GM23338 (cell line): ENCODE results near the gene ANKRD11. TPM values are rescaled to one million over a fixed set of nuclear protein-coding genes. Genes with fewer than 3 reads are reported as not detected.

Experiments
- ATAC-seq: fragments of 200-7000 bp; cut with Tn5 transposase; 3 replicates; pipeline ENCODE4 v1.9.1; 2020
- DNase-seq: peaks from one replicate; pipeline ENCODE4 v3.0.0-alpha.2; 2015; ENCODE audit warnings: low spot score
- H2AFZ ChIP-seq: fragments of 200-600 bp; sonication (generic); 2 replicates; pipeline ENCODE4 v1.8.0; 2016; ENCODE audit warnings: antibody characterized with exemption, mild to moderate bottlenecking, moderate library complexity
- H3F3A ChIP-seq: fragments of 200-600 bp; sonication (generic); replicated peaks from 2 replicates; pipeline ENCODE4 v1.8.0; 2017; ENCODE audit warnings: antibody characterized with exemption, mixed run types, low read depth
- H3K27ac ChIP-seq: fragments of 200-600 bp; sonication (generic); 2 replicates; pipeline ENCODE4 v1.6.1; 2016; ENCODE audit warnings: low read depth
- H3K27me3 ChIP-seq: fragments of 200-600 bp; sonication (generic); 2 replicates; pipeline ENCODE4 v1.8.0; 2016; ENCODE audit warnings: mild to moderate bottlenecking, mixed run types, moderate library complexity; ENCODE audit not compliant: insufficient read depth
- H3K36me3 ChIP-seq: fragments of 200-600 bp; sonication (generic); 2 replicates; pipeline ENCODE4 v1.8.0; 2016; ENCODE audit warnings: mild to moderate bottlenecking; ENCODE audit not compliant: insufficient read depth
- H3K4me1 ChIP-seq: fragments of 200-600 bp; sonication (generic); 2 replicates; pipeline ENCODE4 v1.8.0; 2016; ENCODE audit warnings: mild to moderate bottlenecking, moderate library complexity; ENCODE audit not compliant: insufficient read depth
- H3K4me2 ChIP-seq: fragments of 200-600 bp; sonication (generic); 2 replicates; pipeline ENCODE4 v1.7.1; 2017; ENCODE audit warnings: mixed run types
- H3K4me3 ChIP-seq: fragments of 200-600 bp; sonication (generic); 2 replicates; pipeline ENCODE4 v1.6.1; 2016; ENCODE audit warnings: mixed run types
- H3K79me2 ChIP-seq: fragments of 200-600 bp; sonication (generic); replicated peaks from 2 replicates; pipeline ENCODE4 v1.8.0; 2017; ENCODE audit warnings: mild to moderate bottlenecking; ENCODE audit not compliant: insufficient read depth
- H3K9me2 ChIP-seq: fragments of 200-600 bp; sonication (generic); 2 replicates; pipeline ENCODE4 v1.8.0; 2017; ENCODE audit not compliant: insufficient read depth
- H4K20me1 ChIP-seq: fragments of 200-600 bp; sonication (generic); replicated peaks from 2 replicates; pipeline ENCODE4 v1.8.0; 2017; ENCODE audit warnings: mild to moderate bottlenecking; ENCODE audit not compliant: insufficient read depth
- H3K27ac Mint-ChIP-seq: 2 replicates; pipeline ENCODE4 v1.8.0; 2020; ENCODE audit warnings: inconsistent platforms, mild to moderate bottlenecking, moderate library complexity, mixed read lengths
- H3K27me3 Mint-ChIP-seq: 3 replicates; pipeline ENCODE4 v1.8.0; 2022; ENCODE audit warnings: low read depth, mild to moderate bottlenecking, moderate library complexity, mixed read lengths, inconsistent platforms; ENCODE audit not compliant: insufficient read depth, poor library complexity
- H3K36me3 Mint-ChIP-seq: 3 replicates; pipeline ENCODE4 v1.8.0; 2021; ENCODE audit warnings: low read depth, mild to moderate bottlenecking, inconsistent platforms, moderate library complexity, mixed read lengths
- H3K4me1 Mint-ChIP-seq: 3 replicates; pipeline ENCODE4 v1.8.0; 2020; ENCODE audit warnings: mild to moderate bottlenecking, inconsistent platforms, mixed read lengths
- H3K4me3 Mint-ChIP-seq: 3 replicates; pipeline ENCODE4 v1.8.0; 2021; ENCODE audit warnings: moderate library complexity, mild to moderate bottlenecking, inconsistent platforms, mixed read lengths
- H3K9me3 Mint-ChIP-seq: 3 replicates; pipeline ENCODE4 v1.8.0; 2020; ENCODE audit warnings: moderate library complexity, mild to moderate bottlenecking, inconsistent platforms, mixed read lengths
- CREB1 ChIP-seq: fragments of 250-450 bp; sonication (Bioruptor Pico); IDR thresholded peaks from 2 replicates; pipeline ENCODE4 v1.5.0; 2020; ENCODE audit warnings: low read depth, mild to moderate bottlenecking, moderate library complexity
- CTCF ChIP-seq, 2 experiments: fragments of 200-600 bp in 1 of 2; sonication (generic) in 1 of 2; conservative IDR thresholded peaks; 2 replicates each; pipeline versions ENCODE4 v1.5.1 to v1.6.1; 2016 to 2017; ENCODE audit warnings: antibody characterized with exemption in 2 of 2, low read depth in 2 of 2, mild to moderate bottlenecking in 2 of 2, moderate library complexity in 1 of 2
- EZH2 ChIP-seq: fragments of 200-600 bp; sonication (generic); IDR thresholded peaks from one replicate; pipeline ENCODE4 v1.8.0; 2017; ENCODE audit warnings: antibody characterized with exemption, mild to moderate bottlenecking, low read depth; ENCODE audit not compliant: unreplicated experiment
- EZH2phosphoT487 ChIP-seq: fragments of 200-600 bp; sonication (generic); IDR thresholded peaks from one replicate; pipeline ENCODE4 v1.8.1; 2018; ENCODE audit warnings: antibody characterized with exemption; ENCODE audit not compliant: unreplicated experiment
- JUNB ChIP-seq: IDR thresholded peaks from one replicate; pipeline ENCODE4 v1.6.1; 2016; ENCODE audit warnings: antibody characterized with exemption; ENCODE audit not compliant: unreplicated experiment
- NANOG ChIP-seq: IDR thresholded peaks from 2 replicates; pipeline ENCODE4 v1.6.1; 2016; ENCODE audit warnings: antibody characterized with exemption, borderline replicate concordance
- POLR2AphosphoS5 ChIP-seq: IDR thresholded peaks from 2 replicates; pipeline ENCODE4 v1.6.1; 2016; ENCODE audit warnings: antibody characterized with exemption, low read depth
- STAT1 ChIP-seq: IDR thresholded peaks from one replicate; pipeline ENCODE4 v1.6.1; 2016; ENCODE audit warnings: antibody characterized with exemption; ENCODE audit not compliant: unreplicated experiment
- ZNF114 ChIP-seq: fragments of 250-450 bp; sonication (Bioruptor Pico); IDR thresholded peaks from 2 replicates; pipeline ENCODE4 v1.5.0; 2020; ENCODE audit warnings: mild to moderate bottlenecking, moderate library complexity
- ZNF331 ChIP-seq: fragments of 250-450 bp; sonication (Bioruptor Pico); IDR thresholded peaks from 2 replicates; pipeline ENCODE4 v1.5.0; 2020; ENCODE audit warnings: low read depth, mild to moderate bottlenecking, moderate library complexity
- polyA plus RNA-seq: library from polyadenylated mRNA; unstranded; fragments of >200 nt; fragmentation: Nextera tagmentation; extraction: Ambion mirVana; gene quantifications from 2 replicates; pipeline ENCODE4 v1.2.1, GENCODE V29; 2016
- total RNA-seq: library from RNA; depleted of rRNA; stranded (reverse); fragments of >200 nt; shearing (Covaris generic); gene quantifications from 2 replicates; pipeline ENCODE4 v1.2.3, GENCODE V29; 2014
- TF ChIP-seq, protein P1 (sequence below): fragments of 250-450 bp; sonication (Bioruptor Pico); IDR thresholded peaks from 2 replicates; pipeline ENCODE4 v1.5.0; 2020; ENCODE audit warnings: mild to moderate bottlenecking, moderate library complexity
- TF ChIP-seq, protein P2 (sequence below): IDR thresholded peaks from 2 replicates; pipeline ENCODE4 v1.6.1; 2016; ENCODE audit warnings: antibody characterized with exemption
- TF ChIP-seq, protein P3 (sequence below): IDR thresholded peaks from one replicate; pipeline ENCODE4 v1.6.1; 2018; ENCODE audit warnings: antibody characterized with exemption; ENCODE audit not compliant: unreplicated experiment

ANKRD11 gene
- total and polyA plus RNA-seq, 2 experiments from 2014 or later: 130 to 159 TPM

GRCh38 chr16:89257281-89257731, 233.1 kb downstream of the ANKRD11 start:
- Mint-ChIP-seq H3K4me3 (peak overlapping the region; percentile 59), H3K4me1 (peaks cover 12% of the 10 kb centered on the region), H3K27me3 (peaks cover 23% of the 10 kb centered on the region), H3K36me3 (peaks cover 8% of the 10 kb centered on the region; the same call in 2 of the 3 replicates), H3K9me3 (peaks cover 3% of the 10 kb centered on the region), H3K27ac (no peak overlapping the region)
- Histone ChIP-seq H4K20me1 (no peaks in the 10 kb centered on the region), H3F3A (no peaks in the 10 kb centered on the region), H3K27me3 (peaks cover 19% of the 10 kb centered on the region), H3K4me1 (peaks cover 6% of the 10 kb centered on the region; the same call in 1 of the 2 replicates), H3K4me2 (peak overlapping the region; percentile 88), H3K27ac (no peak overlapping the region), H3K9me2 (no peaks in the 10 kb centered on the region), H2AFZ (peak overlapping the region; percentile 81), H3K79me2 (no peaks in the 10 kb centered on the region), H3K36me3 (no peaks in the 10 kb centered on the region), H3K4me3 (peak overlapping the region; percentile 65)
- DNase-seq (peak; percentile 52), ATAC-seq (peak; percentile 76)
- TF ChIP-seq, protein P1, sequence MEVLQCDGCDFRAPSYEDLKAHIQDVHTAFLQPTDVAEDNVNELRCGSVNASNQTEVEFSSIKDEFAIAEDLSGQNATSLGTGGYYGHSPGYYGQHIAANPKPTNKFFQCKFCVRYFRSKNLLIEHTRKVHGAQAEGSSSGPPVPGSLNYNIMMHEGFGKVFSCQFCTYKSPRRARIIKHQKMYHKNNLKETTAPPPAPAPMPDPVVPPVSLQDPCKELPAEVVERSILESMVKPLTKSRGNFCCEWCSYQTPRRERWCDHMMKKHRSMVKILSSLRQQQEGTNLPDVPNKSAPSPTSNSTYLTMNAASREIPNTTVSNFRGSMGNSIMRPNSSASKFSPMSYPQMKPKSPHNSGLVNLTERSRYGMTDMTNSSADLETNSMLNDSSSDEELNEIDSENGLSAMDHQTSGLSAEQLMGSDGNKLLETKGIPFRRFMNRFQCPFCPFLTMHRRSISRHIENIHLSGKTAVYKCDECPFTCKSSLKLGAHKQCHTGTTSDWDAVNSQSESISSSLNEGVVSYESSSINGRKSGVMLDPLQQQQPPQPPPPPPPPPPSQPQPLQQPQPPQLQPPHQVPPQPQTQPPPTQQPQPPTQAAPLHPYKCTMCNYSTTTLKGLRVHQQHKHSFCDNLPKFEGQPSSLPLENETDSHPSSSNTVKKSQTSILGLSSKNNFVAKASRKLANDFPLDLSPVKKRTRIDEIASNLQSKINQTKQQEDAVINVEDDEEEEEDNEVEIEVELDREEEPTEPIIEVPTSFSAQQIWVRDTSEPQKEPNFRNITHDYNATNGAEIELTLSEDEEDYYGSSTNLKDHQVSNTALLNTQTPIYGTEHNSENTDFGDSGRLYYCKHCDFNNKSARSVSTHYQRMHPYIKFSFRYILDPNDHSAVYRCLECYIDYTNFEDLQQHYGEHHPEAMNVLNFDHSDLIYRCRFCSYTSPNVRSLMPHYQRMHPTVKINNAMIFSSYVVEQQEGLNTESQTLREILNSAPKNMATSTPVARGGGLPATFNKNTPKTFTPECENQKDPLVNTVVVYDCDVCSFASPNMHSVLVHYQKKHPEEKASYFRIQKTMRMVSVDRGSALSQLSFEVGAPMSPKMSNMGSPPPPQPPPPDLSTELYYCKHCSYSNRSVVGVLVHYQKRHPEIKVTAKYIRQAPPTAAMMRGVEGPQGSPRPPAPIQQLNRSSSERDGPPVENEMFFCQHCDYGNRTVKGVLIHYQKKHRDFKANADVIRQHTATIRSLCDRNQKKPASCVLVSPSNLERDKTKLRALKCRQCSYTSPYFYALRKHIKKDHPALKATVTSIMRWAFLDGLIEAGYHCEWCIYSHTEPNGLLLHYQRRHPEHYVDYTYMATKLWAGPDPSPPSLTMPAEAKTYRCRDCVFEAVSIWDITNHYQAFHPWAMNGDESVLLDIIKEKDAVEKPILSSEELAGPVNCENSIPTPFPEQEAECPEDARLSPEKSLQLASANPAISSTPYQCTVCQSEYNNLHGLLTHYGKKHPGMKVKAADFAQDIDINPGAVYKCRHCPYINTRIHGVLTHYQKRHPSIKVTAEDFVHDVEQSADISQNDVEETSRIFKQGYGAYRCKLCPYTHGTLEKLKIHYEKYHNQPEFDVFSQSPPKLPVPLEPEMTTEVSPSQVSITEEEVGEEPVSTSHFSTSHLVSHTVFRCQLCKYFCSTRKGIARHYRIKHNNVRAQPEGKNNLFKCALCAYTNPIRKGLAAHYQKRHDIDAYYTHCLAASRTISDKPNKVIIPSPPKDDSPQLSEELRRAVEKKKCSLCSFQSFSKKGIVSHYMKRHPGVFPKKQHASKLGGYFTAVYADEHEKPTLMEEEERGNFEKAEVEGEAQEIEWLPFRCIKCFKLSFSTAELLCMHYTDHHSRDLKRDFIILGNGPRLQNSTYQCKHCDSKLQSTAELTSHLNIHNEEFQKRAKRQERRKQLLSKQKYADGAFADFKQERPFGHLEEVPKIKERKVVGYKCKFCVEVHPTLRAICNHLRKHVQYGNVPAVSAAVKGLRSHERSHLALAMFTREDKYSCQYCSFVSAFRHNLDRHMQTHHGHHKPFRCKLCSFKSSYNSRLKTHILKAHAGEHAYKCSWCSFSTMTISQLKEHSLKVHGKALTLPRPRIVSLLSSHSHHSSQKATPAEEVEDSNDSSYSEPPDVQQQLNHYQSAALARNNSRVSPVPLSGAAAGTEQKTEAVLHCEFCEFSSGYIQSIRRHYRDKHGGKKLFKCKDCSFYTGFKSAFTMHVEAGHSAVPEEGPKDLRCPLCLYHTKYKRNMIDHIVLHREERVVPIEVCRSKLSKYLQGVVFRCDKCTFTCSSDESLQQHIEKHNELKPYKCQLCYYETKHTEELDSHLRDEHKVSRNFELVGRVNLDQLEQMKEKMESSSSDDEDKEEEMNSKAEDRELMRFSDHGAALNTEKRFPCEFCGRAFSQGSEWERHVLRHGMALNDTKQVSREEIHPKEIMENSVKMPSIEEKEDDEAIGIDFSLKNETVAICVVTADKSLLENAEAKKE: no peak
- TF ChIP-seq JUNB (no peak), ZNF331 (CRISPR knock-in tag) (no peak), CTCF (conservative IDR thresholded peaks at IDR 0.05; ENCODE audit: low read depth in 2 of 2) (no peak), EZH2 (no peak), POLR2AphosphoS5 (no peak), STAT1 (no peak), NANOG (no peak), CREB1 (CRISPR knock-in tag) (no peak), EZH2phosphoT487 (no peak), ZNF114 (no peak)
- TF ChIP-seq, protein P2, sequence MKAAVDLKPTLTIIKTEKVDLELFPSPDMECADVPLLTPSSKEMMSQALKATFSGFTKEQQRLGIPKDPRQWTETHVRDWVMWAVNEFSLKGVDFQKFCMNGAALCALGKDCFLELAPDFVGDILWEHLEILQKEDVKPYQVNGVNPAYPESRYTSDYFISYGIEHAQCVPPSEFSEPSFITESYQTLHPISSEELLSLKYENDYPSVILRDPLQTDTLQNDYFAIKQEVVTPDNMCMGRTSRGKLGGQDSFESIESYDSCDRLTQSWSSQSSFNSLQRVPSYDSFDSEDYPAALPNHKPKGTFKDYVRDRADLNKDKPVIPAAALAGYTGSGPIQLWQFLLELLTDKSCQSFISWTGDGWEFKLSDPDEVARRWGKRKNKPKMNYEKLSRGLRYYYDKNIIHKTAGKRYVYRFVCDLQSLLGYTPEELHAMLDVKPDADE: no peak
- TF ChIP-seq, protein P3, sequence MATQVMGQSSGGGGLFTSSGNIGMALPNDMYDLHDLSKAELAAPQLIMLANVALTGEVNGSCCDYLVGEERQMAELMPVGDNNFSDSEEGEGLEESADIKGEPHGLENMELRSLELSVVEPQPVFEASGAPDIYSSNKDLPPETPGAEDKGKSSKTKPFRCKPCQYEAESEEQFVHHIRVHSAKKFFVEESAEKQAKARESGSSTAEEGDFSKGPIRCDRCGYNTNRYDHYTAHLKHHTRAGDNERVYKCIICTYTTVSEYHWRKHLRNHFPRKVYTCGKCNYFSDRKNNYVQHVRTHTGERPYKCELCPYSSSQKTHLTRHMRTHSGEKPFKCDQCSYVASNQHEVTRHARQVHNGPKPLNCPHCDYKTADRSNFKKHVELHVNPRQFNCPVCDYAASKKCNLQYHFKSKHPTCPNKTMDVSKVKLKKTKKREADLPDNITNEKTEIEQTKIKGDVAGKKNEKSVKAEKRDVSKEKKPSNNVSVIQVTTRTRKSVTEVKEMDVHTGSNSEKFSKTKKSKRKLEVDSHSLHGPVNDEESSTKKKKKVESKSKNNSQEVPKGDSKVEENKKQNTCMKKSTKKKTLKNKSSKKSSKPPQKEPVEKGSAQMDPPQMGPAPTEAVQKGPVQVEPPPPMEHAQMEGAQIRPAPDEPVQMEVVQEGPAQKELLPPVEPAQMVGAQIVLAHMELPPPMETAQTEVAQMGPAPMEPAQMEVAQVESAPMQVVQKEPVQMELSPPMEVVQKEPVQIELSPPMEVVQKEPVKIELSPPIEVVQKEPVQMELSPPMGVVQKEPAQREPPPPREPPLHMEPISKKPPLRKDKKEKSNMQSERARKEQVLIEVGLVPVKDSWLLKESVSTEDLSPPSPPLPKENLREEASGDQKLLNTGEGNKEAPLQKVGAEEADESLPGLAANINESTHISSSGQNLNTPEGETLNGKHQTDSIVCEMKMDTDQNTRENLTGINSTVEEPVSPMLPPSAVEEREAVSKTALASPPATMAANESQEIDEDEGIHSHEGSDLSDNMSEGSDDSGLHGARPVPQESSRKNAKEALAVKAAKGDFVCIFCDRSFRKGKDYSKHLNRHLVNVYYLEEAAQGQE: no peak
